Heart right ventricle (tissue), 16 donors: Measurements from ENCODE around the gene SC5D. TPM values are rescaled to one million over a fixed set of nuclear protein-coding genes. Genes with fewer than 3 reads are reported as not detected.

Experiments
- ATAC-seq, 8 donors: fragments of 200-7000 bp; cut with Tn5 transposase; one replicate each; pipeline ENCODE4 v1.9.1; 2020; ENCODE audit warnings: mild to moderate bottlenecking in 8 of 8, moderate library complexity in 8 of 8, moderate number of reproducible peaks in 1 of 8
- DNase-seq, 2 donors: peaks; one replicate each; pipeline ENCODE4 v3.0.0-alpha.2; 2020
- H3K27ac ChIP-seq, 10 donors: fragments of 200-600 bp; sonication (generic) in 2 of 10; one replicate each; pipeline versions ENCODE4 v1.5.0 to v1.8.0; 2020 to 2022; ENCODE audit warnings: mild to moderate bottlenecking in 3 of 10
- H3K27me3 ChIP-seq, 7 donors: fragments of 200-600 bp; one replicate each; pipeline ENCODE4 v1.8.0; 2021 to 2022; ENCODE audit warnings: mild to moderate bottlenecking in 2 of 7
- H3K36me3 ChIP-seq, 9 donors: fragments of 200-600 bp; sonication (generic) in 1 of 9; one replicate each; pipeline versions ENCODE4 v1.5.0 to v1.8.0; 2020 to 2022; ENCODE audit warnings: mild to moderate bottlenecking in 2 of 9
- H3K4me1 ChIP-seq, 9 donors: fragments of 200-600 bp; sonication (generic) in 1 of 9; one replicate each; pipeline versions ENCODE4 v1.5.0 to v1.8.0; 2020 to 2022; ENCODE audit warnings: mild to moderate bottlenecking in 4 of 9
- H3K4me3 ChIP-seq, 10 donors: fragments of 200-600 bp; sonication (generic) in 2 of 10; one replicate each; pipeline versions ENCODE4 v1.5.0 to v1.8.0; 2020 to 2022; ENCODE audit warnings: mild to moderate bottlenecking in 7 of 10, moderate library complexity in 2 of 10
- H3K9me3 ChIP-seq, 11 donors: fragments of 200-600 bp in 10 of 11; sonication (generic) in 2 of 11; one replicate each; pipeline versions ENCODE4 v1.5.0 to v1.8.0; 2013 to 2022; ENCODE audit warnings: mild to moderate bottlenecking in 2 of 11, control low read depth in 1 of 11, moderate library complexity in 1 of 11
- CTCF ChIP-seq, 9 donors: fragments of 200-600 bp; sonication (generic) in 2 of 9; IDR thresholded peaks; one replicate each; pipeline versions ENCODE4 v1.5.0 to v1.8.0; 2021 to 2022; ENCODE audit warnings: antibody characterized with exemption in 9 of 9, mild to moderate bottlenecking in 5 of 9, moderate library complexity in 1 of 9
- WGBS, 2 donors: extraction: QIAGEN DNeasy Blood & Tissue Kit; methylation state at CpG; one replicate each; pipeline ENCODE4 v1.1.7; 2013; ENCODE audit warnings: inconsistent platforms in 1 of 2; 5-methylcytosine and 5-hydroxymethylcytosine counted together
- intact Hi-C, 10 donors: fragments of 100-400 bp; cut with DNase I; formaldehyde crosslinking; loops; one replicate each; pipeline versions ENCODE4 v1.11.1 to v1.14.2; 2022
- polyA plus RNA-seq, 2 donors: library from polyadenylated mRNA; stranded (reverse); fragments of 200-250 nt; gene quantifications; one replicate each; pipeline ENCODE4 v1.2.3, GENCODE V29; 2013
- total RNA-seq, 10 donors: library from RNA; stranded (reverse); fragmentation: NEBNext Ultra II Directional in 3 of 10; extraction: Animal tissue kit (Norgen Biotek cat#: 25700) in 3 of 10; gene quantifications; one replicate each; pipeline versions ENCODE4 v1.2.1 to v1.2.4, GENCODE V29; 2021 to 2023
- donor health status: Arrhythmogenic right ventricular cardiomyopathy.
- donor health status: ischemic (EF 13 %, LVEDD 7.1; RV severe dilation, severe dysfunction).
- donor health status: healthy with polysubstance abuse.
- donor health status: DM: no; HTN: yes; CAD: no.
- donor health status: DM: no; HTN: no; CAD: no.
- donor health status: ischemic (EF 25% LVEDD 6.9; RV normal size, moderate dysfunction).
- donor health status: ischemic (EF 25% LVEDD 5.7; RV mildly dilated, moderate dysfunction).
- donor health status: healthy.
- donor health status: DM: yes; HTN: yes; CAD: no.
- donor health status: Ischemic cardiomyopathy.
- donor health status: ischemic (EF 35%, LVEDD 5.7; RV mildly dilated, moderate dysfunction).
- donor health status: nonischemic (EF 11% LVEDD 7.7; RV severe dilation, severe dysfunction).
- donor health status: DM: yes; HTN: yes; CAD: no.
- donor health status: PGD.
- donor health status: ischemic (EF 29% LVEDD 5.4; RV normal size, mild dysfunction).
- donor health status: nonischemic (EF 23%, LVEDD 6.1; RV moderate dilation, normal function).

The SC5D gene
- total and polyA plus RNA-seq, 12 donors, result 10.7 to 30.6 (median 20.4) TPM

- DNase-seq, result no peak
- TF ChIP-seq CTCF (IDR thresholded peaks at IDR 0.05), result no peak
- WGBS, 2 donors, result 68 to 97% methylated on average over 6 of the region's 6 CpGs
- Histone ChIP-seq H3K9me3 (peaks cover 0 to 14% (median 0%) of the 10 kb centered on the region in 11 donors), H3K27me3 (peaks cover 0 to 62% (median 50%) of the 10 kb centered on the region in 7 donors), H3K27ac (no peak overlapping the region), H3K4me3 (no peak overlapping the region), H3K36me3 (no peaks in the 10 kb centered on the region), H3K4me1 (no peaks in the 10 kb centered on the region)
- intact Hi-C loops, result no loop called here
- ATAC-seq, result no peak
Measured at GRCh38 chr11:121265586-121265985, 27.0 kb upstream of the SC5D start.

- H3K36me3 ChIP-seq, result no peaks in the 10 kb centered on the region
- no peaks in the 10 kb centered on the region for H3K4me1 ChIP-seq
- DNase-seq (no peak), ATAC-seq (no peak)
- 29 to 38% methylated on average over 2 of the region's 2 CpGs for WGBS, 2 donors
- H3K4me3 ChIP-seq, result no peak overlapping the region
- no peaks in the 10 kb centered on the region for H3K9me3 ChIP-seq
- no peak overlapping the region for H3K27ac ChIP-seq
- TF ChIP-seq CTCF (IDR thresholded peaks at IDR 0.05), result no peak
- intact Hi-C loops, result no loop called here
- peaks cover 0 to 71% (median 53%) of the 10 kb centered on the region in 7 donors for H3K27me3 ChIP-seq
Measured at GRCh38 chr11:121268581-121268980, 24.0 kb upstream of the SC5D start.

- peaks cover 0 to 61% (median 53%) of the 10 kb centered on the region in 7 donors for H3K27me3 ChIP-seq
- DNase-seq (no peak), ATAC-seq (no peak)
- 28 to 34% methylated on average over 7 of the region's 7 CpGs for WGBS, 2 donors
- H3K27ac ChIP-seq, result no peak overlapping the region
- H3K9me3 ChIP-seq, result no peaks in the 10 kb centered on the region
- H3K4me1 ChIP-seq, result no peaks in the 10 kb centered on the region
- intact Hi-C loops, result no loop called here
- no peak for TF ChIP-seq CTCF (IDR thresholded peaks at IDR 0.05)
- H3K4me3 ChIP-seq, result no peak overlapping the region
- H3K36me3 ChIP-seq, result no peaks in the 10 kb centered on the region
Measured at GRCh38 chr11:121270001-121270678, 22.4 kb upstream of the SC5D start.

- intact Hi-C loops, result no loop called here
- Histone ChIP-seq H3K36me3 (no peaks in the 10 kb centered on the region), H3K4me3 (no peak overlapping the region), H3K4me1 (no peaks in the 10 kb centered on the region), H3K27me3 (peaks cover 0 to 21% (median 14%) of the 10 kb centered on the region in 7 donors), H3K27ac (no peak overlapping the region), H3K9me3 (peaks cover 0 to 10% (median 0%) of the 10 kb centered on the region in 11 donors)
- no peak for TF ChIP-seq CTCF (IDR thresholded peaks at IDR 0.05)
- ATAC-seq (no peak), DNase-seq (no peak)
- WGBS, 2 donors, result 87% methylated on average over 4 of the region's 4 CpGs
Measured at GRCh38 chr11:121274332-121274991, 18.1 kb upstream of the SC5D start.
